ENCODE data around the gene ENTPD2.
"Not testable (repeated sequence)": the region's sequence is repeated elsewhere in the genome, so short reads cannot be mapped to it uniquely, and the experiment has no call there.

The ENTPD2 gene

GRCh38 chr9:137007816-137008270 is 46.0 kb downstream of the ENTPD2 start:
- Histone ChIP-seq H3K27ac (ENCODE audit: low read length) (no peak overlapping the region), H3K4me1 (ENCODE audit: control insufficient read depth, insufficient read depth, low read length) (no peaks in the 10 kb centered on the region), H3K9me3 (ENCODE audit: control insufficient read depth, insufficient read depth, low read length) (no peaks in the 10 kb centered on the region), H3K27me3 (ENCODE audit: control insufficient read depth, insufficient read depth, low read length) (no peaks in the 10 kb centered on the region), H3K4me3 (ENCODE audit: low read length) (no peak overlapping the region), H3K36me3 (ENCODE audit: control insufficient read depth, insufficient read depth, low read length) (no peaks in the 10 kb centered on the region)
- WGBS (ENCODE audit: insufficient coverage, insufficient read length), result no CpG with 5 or more reads among the region's 13 CpGs
- no peak for DNase-seq (ENCODE audit: low read depth, low spot score)

GRCh38 chr9:137007108-137007815 is 46.6 kb downstream of the ENTPD2 start:
- no peak overlapping the region for H3K27ac ChIP-seq (ENCODE audit: low read length)
- H3K36me3 ChIP-seq (ENCODE audit: control insufficient read depth, insufficient read depth, low read length), result no peaks in the 10 kb centered on the region
- H3K27me3 ChIP-seq (ENCODE audit: control insufficient read depth, insufficient read depth, low read length), result no peaks in the 10 kb centered on the region
- no peak for DNase-seq (ENCODE audit: low read depth, low spot score)
- no peak overlapping the region for H3K4me3 ChIP-seq (ENCODE audit: low read length)
- no CpG with 5 or more reads among the region's 30 CpGs for WGBS (ENCODE audit: insufficient coverage, insufficient read length)
- H3K9me3 ChIP-seq (ENCODE audit: control insufficient read depth, insufficient read depth, low read length), result no peaks in the 10 kb centered on the region
- no peaks in the 10 kb centered on the region for H3K4me1 ChIP-seq (ENCODE audit: control insufficient read depth, insufficient read depth, low read length)

- WGBS (ENCODE audit: insufficient coverage, insufficient read length), result no CpG with 5 or more reads among the region's 24 CpGs
- no peak overlapping the region for H3K27ac ChIP-seq (ENCODE audit: low read length)
- no peak for DNase-seq (ENCODE audit: low read depth, low spot score)
- H3K4me1 ChIP-seq (ENCODE audit: control insufficient read depth, insufficient read depth, low read length), result no peaks in the 10 kb centered on the region
- H3K4me3 ChIP-seq (ENCODE audit: low read length), result no peak overlapping the region
- no peaks in the 10 kb centered on the region for H3K9me3 ChIP-seq (ENCODE audit: control insufficient read depth, insufficient read depth, low read length)
- H3K36me3 ChIP-seq (ENCODE audit: control insufficient read depth, insufficient read depth, low read length), result no peaks in the 10 kb centered on the region
- no peaks in the 10 kb centered on the region for H3K27me3 ChIP-seq (ENCODE audit: control insufficient read depth, insufficient read depth, low read length)
Measured at GRCh38 chr9:137006116-137007003, 47.5 kb downstream of the ENTPD2 start.

- not testable (repeated sequence) for H3K4me1 ChIP-seq (ENCODE audit: control insufficient read depth, insufficient read depth, low read length); H3K9me3 ChIP-seq (ENCODE audit: control insufficient read depth, insufficient read depth, low read length); DNase-seq (ENCODE audit: low read depth, low spot score); H3K27me3 ChIP-seq (ENCODE audit: control insufficient read depth, insufficient read depth, low read length); H3K27ac ChIP-seq (ENCODE audit: low read length); H3K4me3 ChIP-seq (ENCODE audit: low read length); H3K36me3 ChIP-seq (ENCODE audit: control insufficient read depth, insufficient read depth, low read length)
- WGBS (ENCODE audit: insufficient coverage, insufficient read length), result no CpG with 5 or more reads among the region's 17 CpGs
Measured at GRCh38 chr9:137004285-137004684, 49.6 kb downstream of the ENTPD2 start.

GRCh38 chr9:137002646-137003041 is 51.2 kb downstream of the ENTPD2 start:
- Histone ChIP-seq H3K4me3 (ENCODE audit: low read length) (no peak overlapping the region), H3K27me3 (ENCODE audit: control insufficient read depth, insufficient read depth, low read length) (no peaks in the 10 kb centered on the region), H3K36me3 (ENCODE audit: control insufficient read depth, insufficient read depth, low read length) (no peaks in the 10 kb centered on the region), H3K4me1 (ENCODE audit: control insufficient read depth, insufficient read depth, low read length) (no peaks in the 10 kb centered on the region), H3K9me3 (ENCODE audit: control insufficient read depth, insufficient read depth, low read length) (no peaks in the 10 kb centered on the region), H3K27ac (ENCODE audit: low read length) (no peak overlapping the region)
- no peak for DNase-seq (ENCODE audit: low read depth, low spot score)
- WGBS (ENCODE audit: insufficient coverage, insufficient read length), result no CpG with 5 or more reads among the region's 10 CpGs

- WGBS (ENCODE audit: insufficient coverage, insufficient read length), result no CpG with 5 or more reads among the region's 20 CpGs
- peaks cover 5% of the 10 kb centered on the region for H3K4me1 ChIP-seq (ENCODE audit: control insufficient read depth, insufficient read depth, low read length)
- H3K36me3 ChIP-seq (ENCODE audit: control insufficient read depth, insufficient read depth, low read length), result no peaks in the 10 kb centered on the region
- no peaks in the 10 kb centered on the region for H3K27me3 ChIP-seq (ENCODE audit: control insufficient read depth, insufficient read depth, low read length)
- H3K9me3 ChIP-seq (ENCODE audit: control insufficient read depth, insufficient read depth, low read length), result no peaks in the 10 kb centered on the region
- DNase-seq (ENCODE audit: low read depth, low spot score), result no peak
- H3K4me3 ChIP-seq (ENCODE audit: low read length), result no peak overlapping the region
- no peak overlapping the region for H3K27ac ChIP-seq (ENCODE audit: low read length)
Measured at GRCh38 chr9:137001857-137002645, 51.8 kb downstream of the ENTPD2 start.

GRCh38 chr9:137000177-137000930 is 53.5 kb downstream of the ENTPD2 start:
- Histone ChIP-seq H3K4me1 (ENCODE audit: control insufficient read depth, insufficient read depth, low read length) (peaks cover 11% of the 10 kb centered on the region), H3K27me3 (ENCODE audit: control insufficient read depth, insufficient read depth, low read length) (no peaks in the 10 kb centered on the region; the same call in 1 of the 2 replicates), H3K4me3 (ENCODE audit: low read length) (no peak overlapping the region), H3K9me3 (ENCODE audit: control insufficient read depth, insufficient read depth, low read length) (no peaks in the 10 kb centered on the region), H3K27ac (ENCODE audit: low read length) (no peak overlapping the region), H3K36me3 (ENCODE audit: control insufficient read depth, insufficient read depth, low read length) (no peaks in the 10 kb centered on the region)
- no CpG with 5 or more reads among the region's 10 CpGs for WGBS (ENCODE audit: insufficient coverage, insufficient read length)
- no peak for DNase-seq (ENCODE audit: low read depth, low spot score)

All from iPS DF 6.9 (cell line).